HL-60 (cell line): ENCODE measurements around the gene PUS1.

ENCODE experiments used
- GABPA ChIP-seq: IDR thresholded peaks from 2 replicates; pipeline ENCODE4 v1.6.1; 2012; ENCODE audit warnings: low read depth
- POLR2AphosphoS5 ChIP-seq: IDR thresholded peaks from 2 replicates; pipeline ENCODE4 v1.6.1; 2012; ENCODE audit warnings: low read depth
- TF ChIP-seq, protein P1 (sequence below): IDR thresholded peaks from one replicate; pipeline ENCODE4 v1.5.1; 2011; ENCODE audit warnings: low read length, control low read depth, inconsistent platforms; ENCODE audit not compliant: insufficient read depth
- TF ChIP-seq, protein P2 (sequence below): IDR thresholded peaks from 2 replicates; pipeline ENCODE4 v1.6.1; 2012; ENCODE audit warnings: low read depth; ENCODE audit not compliant: insufficient replicate concordance

DNA sequence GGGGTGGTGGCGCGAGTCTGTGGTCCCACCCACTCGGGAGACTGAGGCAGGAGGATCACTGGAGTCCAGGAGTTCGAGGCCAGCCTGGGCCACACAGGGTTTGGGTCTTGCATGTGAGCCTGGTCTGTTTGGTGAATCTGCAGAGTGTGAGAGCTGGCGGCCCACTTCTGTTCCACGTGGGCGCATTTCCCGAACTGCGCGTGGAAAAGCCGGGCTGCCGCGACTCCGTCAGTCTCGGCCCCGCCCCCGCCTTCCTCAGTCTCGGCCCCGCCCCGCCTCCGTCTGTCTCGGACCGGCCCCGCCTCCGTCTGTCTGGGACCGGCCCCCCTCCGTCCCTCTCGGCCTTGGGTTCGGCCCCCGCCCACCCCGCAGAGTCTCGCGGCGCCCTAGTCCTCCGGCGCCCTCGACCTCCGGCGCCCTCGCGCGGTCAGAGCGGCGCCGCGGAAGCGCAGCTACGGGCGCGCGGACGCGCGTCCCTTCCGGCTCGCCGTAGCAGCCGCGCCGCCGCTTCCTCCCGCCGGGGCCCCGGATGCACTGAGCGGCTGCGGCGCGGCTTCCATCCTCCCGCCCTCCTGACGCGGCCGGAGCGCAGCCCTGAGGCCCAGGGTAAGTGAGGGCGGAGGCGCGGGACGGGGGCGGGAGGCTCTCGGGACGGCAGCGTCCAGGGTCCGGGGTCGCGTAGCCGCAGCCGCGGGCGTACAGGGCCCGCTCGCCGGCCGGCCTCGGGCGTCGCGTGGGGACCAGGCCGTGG, 20.5 kb downstream of the PUS1 start, which contains the start of gene EP400:
- TF ChIP-seq, protein P1, sequence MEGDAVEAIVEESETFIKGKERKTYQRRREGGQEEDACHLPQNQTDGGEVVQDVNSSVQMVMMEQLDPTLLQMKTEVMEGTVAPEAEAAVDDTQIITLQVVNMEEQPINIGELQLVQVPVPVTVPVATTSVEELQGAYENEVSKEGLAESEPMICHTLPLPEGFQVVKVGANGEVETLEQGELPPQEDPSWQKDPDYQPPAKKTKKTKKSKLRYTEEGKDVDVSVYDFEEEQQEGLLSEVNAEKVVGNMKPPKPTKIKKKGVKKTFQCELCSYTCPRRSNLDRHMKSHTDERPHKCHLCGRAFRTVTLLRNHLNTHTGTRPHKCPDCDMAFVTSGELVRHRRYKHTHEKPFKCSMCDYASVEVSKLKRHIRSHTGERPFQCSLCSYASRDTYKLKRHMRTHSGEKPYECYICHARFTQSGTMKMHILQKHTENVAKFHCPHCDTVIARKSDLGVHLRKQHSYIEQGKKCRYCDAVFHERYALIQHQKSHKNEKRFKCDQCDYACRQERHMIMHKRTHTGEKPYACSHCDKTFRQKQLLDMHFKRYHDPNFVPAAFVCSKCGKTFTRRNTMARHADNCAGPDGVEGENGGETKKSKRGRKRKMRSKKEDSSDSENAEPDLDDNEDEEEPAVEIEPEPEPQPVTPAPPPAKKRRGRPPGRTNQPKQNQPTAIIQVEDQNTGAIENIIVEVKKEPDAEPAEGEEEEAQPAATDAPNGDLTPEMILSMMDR: no peak
- TF ChIP-seq, protein P2, sequence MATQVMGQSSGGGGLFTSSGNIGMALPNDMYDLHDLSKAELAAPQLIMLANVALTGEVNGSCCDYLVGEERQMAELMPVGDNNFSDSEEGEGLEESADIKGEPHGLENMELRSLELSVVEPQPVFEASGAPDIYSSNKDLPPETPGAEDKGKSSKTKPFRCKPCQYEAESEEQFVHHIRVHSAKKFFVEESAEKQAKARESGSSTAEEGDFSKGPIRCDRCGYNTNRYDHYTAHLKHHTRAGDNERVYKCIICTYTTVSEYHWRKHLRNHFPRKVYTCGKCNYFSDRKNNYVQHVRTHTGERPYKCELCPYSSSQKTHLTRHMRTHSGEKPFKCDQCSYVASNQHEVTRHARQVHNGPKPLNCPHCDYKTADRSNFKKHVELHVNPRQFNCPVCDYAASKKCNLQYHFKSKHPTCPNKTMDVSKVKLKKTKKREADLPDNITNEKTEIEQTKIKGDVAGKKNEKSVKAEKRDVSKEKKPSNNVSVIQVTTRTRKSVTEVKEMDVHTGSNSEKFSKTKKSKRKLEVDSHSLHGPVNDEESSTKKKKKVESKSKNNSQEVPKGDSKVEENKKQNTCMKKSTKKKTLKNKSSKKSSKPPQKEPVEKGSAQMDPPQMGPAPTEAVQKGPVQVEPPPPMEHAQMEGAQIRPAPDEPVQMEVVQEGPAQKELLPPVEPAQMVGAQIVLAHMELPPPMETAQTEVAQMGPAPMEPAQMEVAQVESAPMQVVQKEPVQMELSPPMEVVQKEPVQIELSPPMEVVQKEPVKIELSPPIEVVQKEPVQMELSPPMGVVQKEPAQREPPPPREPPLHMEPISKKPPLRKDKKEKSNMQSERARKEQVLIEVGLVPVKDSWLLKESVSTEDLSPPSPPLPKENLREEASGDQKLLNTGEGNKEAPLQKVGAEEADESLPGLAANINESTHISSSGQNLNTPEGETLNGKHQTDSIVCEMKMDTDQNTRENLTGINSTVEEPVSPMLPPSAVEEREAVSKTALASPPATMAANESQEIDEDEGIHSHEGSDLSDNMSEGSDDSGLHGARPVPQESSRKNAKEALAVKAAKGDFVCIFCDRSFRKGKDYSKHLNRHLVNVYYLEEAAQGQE: no peak
- TF ChIP-seq POLR2AphosphoS5: no peak; the same call in 1 of the 2 replicates
- no peak for TF ChIP-seq GABPA
